ENCODE results near the gene SH3GL1. TPM values are rescaled to one million over a fixed set of nuclear protein-coding genes. Genes with fewer than 3 reads are reported as not detected.

The SH3GL1 gene
- total and polyA plus RNA-seq, 2 experiments from 2014 or later = 73.1 to 89.5 TPM

GRCh38 chr19:4388337-4389063 lies 11.8 kb downstream of the SH3GL1 start:
- DNase-seq (ENCODE audit: low spot score) (no peak), ATAC-seq (no peak)
- H3K27me3 ChIP-seq (ENCODE audit: insufficient read depth) = no peaks in the 10 kb centered on the region
- Mint-ChIP-seq H3K9me3 (no peaks in the 10 kb centered on the region), H3K4me3 (peak overlapping the region; percentile 41; the same call in 1 of the 3 replicates), H3K4me1 (peaks cover 47% of the 10 kb centered on the region), H3K36me3 (ENCODE audit: low read depth) (peaks cover 19% of the 10 kb centered on the region; the same call in 2 of the 3 replicates), H3K27me3 (ENCODE audit: insufficient read depth, low read depth, poor library complexity) (peaks cover 24% of the 10 kb centered on the region), H3K27ac (no peak overlapping the region)
- peaks cover 22% of the 10 kb centered on the region for H3K4me1 ChIP-seq (ENCODE audit: insufficient read depth)
- no peak overlapping the region for H3K27ac ChIP-seq (ENCODE audit: low read depth)
- H3K4me3 ChIP-seq = no peak overlapping the region
- no peaks in the 10 kb centered on the region for H3K9me2 ChIP-seq (ENCODE audit: insufficient read depth)
- TF ChIP-seq STAT1 (IDR thresholded peaks at IDR 0.05; ENCODE audit: unreplicated experiment) = no peak
- no peak for TF ChIP-seq CREB1 (CRISPR knock-in tag; IDR thresholded peaks at IDR 0.05; ENCODE audit: low read depth)
- no peak for TF ChIP-seq ZNF331 (CRISPR knock-in tag; IDR thresholded peaks at IDR 0.05; ENCODE audit: low read depth)
- TF ChIP-seq EZH2 (IDR thresholded peaks at IDR 0.05; ENCODE audit: low read depth, unreplicated experiment) = no peak
- no peak for TF ChIP-seq NANOG (IDR thresholded peaks at IDR 0.05; ENCODE audit: borderline replicate concordance)
- no peak for TF ChIP-seq JUNB (IDR thresholded peaks at IDR 0.05; ENCODE audit: unreplicated experiment)
- peaks cover 97% of the 10 kb centered on the region for H3K79me2 ChIP-seq (replicated peaks; ENCODE audit: insufficient read depth)
- no peak overlapping the region for H2AFZ ChIP-seq
- H3F3A ChIP-seq (replicated peaks; ENCODE audit: low read depth) = peaks cover 10% of the 10 kb centered on the region; the same call in 1 of the 2 replicates
- H3K4me2 ChIP-seq = no peak overlapping the region
- H3K36me3 ChIP-seq (ENCODE audit: insufficient read depth) = no peaks in the 10 kb centered on the region
- H4K20me1 ChIP-seq (replicated peaks; ENCODE audit: insufficient read depth) = peaks cover 61% of the 10 kb centered on the region

GRCh38 chr19:4386041-4386782 lies 14.1 kb downstream of the SH3GL1 start:
- H3F3A ChIP-seq (replicated peaks; ENCODE audit: low read depth) = peaks cover 5% of the 10 kb centered on the region; the same call in 1 of the 2 replicates
- TF ChIP-seq, protein P1, sequence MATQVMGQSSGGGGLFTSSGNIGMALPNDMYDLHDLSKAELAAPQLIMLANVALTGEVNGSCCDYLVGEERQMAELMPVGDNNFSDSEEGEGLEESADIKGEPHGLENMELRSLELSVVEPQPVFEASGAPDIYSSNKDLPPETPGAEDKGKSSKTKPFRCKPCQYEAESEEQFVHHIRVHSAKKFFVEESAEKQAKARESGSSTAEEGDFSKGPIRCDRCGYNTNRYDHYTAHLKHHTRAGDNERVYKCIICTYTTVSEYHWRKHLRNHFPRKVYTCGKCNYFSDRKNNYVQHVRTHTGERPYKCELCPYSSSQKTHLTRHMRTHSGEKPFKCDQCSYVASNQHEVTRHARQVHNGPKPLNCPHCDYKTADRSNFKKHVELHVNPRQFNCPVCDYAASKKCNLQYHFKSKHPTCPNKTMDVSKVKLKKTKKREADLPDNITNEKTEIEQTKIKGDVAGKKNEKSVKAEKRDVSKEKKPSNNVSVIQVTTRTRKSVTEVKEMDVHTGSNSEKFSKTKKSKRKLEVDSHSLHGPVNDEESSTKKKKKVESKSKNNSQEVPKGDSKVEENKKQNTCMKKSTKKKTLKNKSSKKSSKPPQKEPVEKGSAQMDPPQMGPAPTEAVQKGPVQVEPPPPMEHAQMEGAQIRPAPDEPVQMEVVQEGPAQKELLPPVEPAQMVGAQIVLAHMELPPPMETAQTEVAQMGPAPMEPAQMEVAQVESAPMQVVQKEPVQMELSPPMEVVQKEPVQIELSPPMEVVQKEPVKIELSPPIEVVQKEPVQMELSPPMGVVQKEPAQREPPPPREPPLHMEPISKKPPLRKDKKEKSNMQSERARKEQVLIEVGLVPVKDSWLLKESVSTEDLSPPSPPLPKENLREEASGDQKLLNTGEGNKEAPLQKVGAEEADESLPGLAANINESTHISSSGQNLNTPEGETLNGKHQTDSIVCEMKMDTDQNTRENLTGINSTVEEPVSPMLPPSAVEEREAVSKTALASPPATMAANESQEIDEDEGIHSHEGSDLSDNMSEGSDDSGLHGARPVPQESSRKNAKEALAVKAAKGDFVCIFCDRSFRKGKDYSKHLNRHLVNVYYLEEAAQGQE (IDR thresholded peaks at IDR 0.05; ENCODE audit: unreplicated experiment) = no peak
- TF ChIP-seq STAT1 (IDR thresholded peaks at IDR 0.05; ENCODE audit: unreplicated experiment) (no peak), NANOG (IDR thresholded peaks at IDR 0.05; ENCODE audit: borderline replicate concordance) (no peak), POLR2AphosphoS5 (IDR thresholded peaks at IDR 0.05; ENCODE audit: low read depth) (no peak), EZH2phosphoT487 (IDR thresholded peaks at IDR 0.05; ENCODE audit: unreplicated experiment) (no peak), JUNB (IDR thresholded peaks at IDR 0.05; ENCODE audit: unreplicated experiment) (no peak), ZNF114 (CRISPR knock-in tag; IDR thresholded peaks at IDR 0.05) (no peak), CTCF (conservative IDR thresholded peaks at IDR 0.05; ENCODE audit: low read depth in 2 of 2) (no peak), ZNF331 (CRISPR knock-in tag; IDR thresholded peaks at IDR 0.05; ENCODE audit: low read depth) (no peak)
- peaks cover 44% of the 10 kb centered on the region for H4K20me1 ChIP-seq (replicated peaks; ENCODE audit: insufficient read depth)
- H3K4me1 ChIP-seq (ENCODE audit: insufficient read depth) = peaks cover 17% of the 10 kb centered on the region
- no peak overlapping the region for H2AFZ ChIP-seq
- Mint-ChIP-seq H3K36me3 (ENCODE audit: low read depth) (peaks cover 20% of the 10 kb centered on the region; the same call in 2 of the 3 replicates), H3K9me3 (no peaks in the 10 kb centered on the region), H3K4me3 (no peak overlapping the region), H3K4me1 (peaks cover 35% of the 10 kb centered on the region), H3K27ac (no peak overlapping the region), H3K27me3 (ENCODE audit: insufficient read depth, low read depth, poor library complexity) (peaks cover 15% of the 10 kb centered on the region)
- ATAC-seq (no peak), DNase-seq (ENCODE audit: low spot score) (no peak)
- no peak overlapping the region for H3K4me3 ChIP-seq
- no peak overlapping the region for H3K4me2 ChIP-seq
- peaks cover 94% of the 10 kb centered on the region for H3K79me2 ChIP-seq (replicated peaks; ENCODE audit: insufficient read depth)
- H3K27ac ChIP-seq (ENCODE audit: low read depth) = no peak overlapping the region
- H3K36me3 ChIP-seq (ENCODE audit: insufficient read depth) = no peaks in the 10 kb centered on the region
- H3K9me2 ChIP-seq (ENCODE audit: insufficient read depth) = no peaks in the 10 kb centered on the region
- no peaks in the 10 kb centered on the region for H3K27me3 ChIP-seq (ENCODE audit: insufficient read depth)
